NB4 (cell line): Measurements from ENCODE around the gene VDR.

Source experiments
- CTCF ChIP-seq: IDR thresholded peaks from one replicate; pipeline ENCODE4 v1.5.1; 2012; ENCODE audit warnings: low read depth, low read length
- MAX ChIP-seq: IDR thresholded peaks from 2 replicates; pipeline ENCODE4 v1.6.1; 2011; ENCODE audit warnings: low read depth, low read length
- MYC ChIP-seq: IDR thresholded peaks from 2 replicates; pipeline ENCODE4 v1.6.1; 2011; ENCODE audit warnings: low read depth, low read length
- POLR2A ChIP-seq: IDR thresholded peaks from 2 replicates; pipeline ENCODE4 v1.6.1; 2011; ENCODE audit warnings: mild to moderate bottlenecking; ENCODE audit not compliant: insufficient read length; ENCODE audit errors: extremely low read depth

GRCh38 chr12:47807338-47807737 lies 97.5 kb downstream of the VDR start:
- TF ChIP-seq POLR2A (no peak), CTCF (no peak), MAX (no peak), MYC (no peak)
